Measurements from ENCODE around the gene PSMC3. TPM values are rescaled to one million over a fixed set of nuclear protein-coding genes. Genes with fewer than 3 reads are reported as not detected.

Gene PSMC3
- polyA plus RNA-seq, 10 donors = 106 to 147 (median 120) TPM

- no peak for DNase-seq
These were observed 48.6 kb downstream of the PSMC3 start for GRCh38 chr11:47377571-47378009.

GRCh38 chr11:47376525-47377371 lies 49.5 kb downstream of the PSMC3 start:
- DNase-seq = no peak

GRCh38 chr11:47376107-47376524 lies 50.1 kb downstream of the PSMC3 start:
- DNase-seq = no peak

GRCh38 chr11:47375546-47376085 lies 50.6 kb downstream of the PSMC3 start:
- DNase-seq = no peak

- DNase-seq = no peak
These were observed 51.2 kb downstream of the PSMC3 start for GRCh38 chr11:47375020-47375419.

- no peak for DNase-seq
These were observed 51.6 kb downstream of the PSMC3 start for GRCh38 chr11:47374720-47375019.

GRCh38 chr11:47373876-47374719 lies 52.1 kb downstream of the PSMC3 start:
- DNase-seq = peak; percentile 51 to 84 (median 80)

- no peak for DNase-seq
These were observed 53.8 kb downstream of the PSMC3 start for GRCh38 chr11:47372422-47372821.

- DNase-seq = no peak
These were observed 56.6 kb downstream of the PSMC3 start for GRCh38 chr11:47369676-47370075.

Other genes with a start within 250 kb of the PSMC3 start
- gene ARFGAP2, start 249.6 kb downstream of the PSMC3 start, polyA plus RNA-seq (ENCODE audit: insufficient read length in 10 of 10) = 10 to 100 TPM; 54.1 to 88.7 (median 65.4) TPM
- gene PACSIN3, start 240.0 kb downstream of the PSMC3 start, polyA plus RNA-seq (ENCODE audit: insufficient read length in 10 of 10) = 100 to 1,000 TPM; 108 to 215 (median 190) TPM
- 10 to 100 TPM; 10.8 to 16.7 (median 12.4) TPM for gene DDB2, start 211.5 kb downstream of the PSMC3 start, polyA plus RNA-seq (ENCODE audit: insufficient read length in 10 of 10)
- 10 to 100 TPM; 17.0 to 30.9 (median 24.6) TPM for gene ACP2, start 177.6 kb downstream of the PSMC3 start, polyA plus RNA-seq (ENCODE audit: insufficient read length in 10 of 10)
- gene NR1H3, start 168.4 kb downstream of the PSMC3 start, polyA plus RNA-seq (ENCODE audit: insufficient read length in 10 of 10) = 10 to 100 TPM; 12.6 to 21.7 (median 15.0) TPM
- gene MADD, start 156.3 kb downstream of the PSMC3 start, polyA plus RNA-seq (ENCODE audit: insufficient read length in 10 of 10) = 10 to 100 TPM; 23.9 to 33.1 (median 29.8) TPM
- gene MYBPC3, start 73.7 kb downstream of the PSMC3 start, polyA plus RNA-seq (ENCODE audit: insufficient read length in 10 of 10) = 1 to 10 TPM in 2 of 10 donors, under 1 TPM in 8; 0.05 to 1.3 (median 0.29) TPM
- 1 to 10 TPM; 4.4 to 8.0 (median 5.4) TPM for gene SPI1, start 47.9 kb downstream of the PSMC3 start, polyA plus RNA-seq (ENCODE audit: insufficient read length in 10 of 10)
- gene SLC39A13, start 17.8 kb downstream of the PSMC3 start, polyA plus RNA-seq (ENCODE audit: insufficient read length in 10 of 10) = 10 to 100 TPM; 27.0 to 48.6 (median 35.3) TPM
- gene RAPSN, start 22.7 kb upstream of the PSMC3 start, polyA plus RNA-seq (ENCODE audit: insufficient read length in 10 of 10) = 100 to 1,000 TPM in 1 of 10 donors, 10 to 100 TPM in 9; 60.8 to 101 (median 78.6) TPM
- gene CELF1, start 126.7 kb upstream of the PSMC3 start, polyA plus RNA-seq (ENCODE audit: insufficient read length in 10 of 10) = 10 to 100 TPM; 46.6 to 93.3 (median 69.1) TPM
- gene PTPMT1, start 139.2 kb upstream of the PSMC3 start, polyA plus RNA-seq (ENCODE audit: insufficient read length in 10 of 10) = 10 to 100 TPM; 20.4 to 35.8 (median 26.0) TPM
- gene KBTBD4, start 152.5 kb upstream of the PSMC3 start, polyA plus RNA-seq (ENCODE audit: insufficient read length in 10 of 10) = 10 to 100 TPM; 11.2 to 14.5 (median 13.4) TPM
- gene NDUFS3, start 152.6 kb upstream of the PSMC3 start, polyA plus RNA-seq (ENCODE audit: insufficient read length in 10 of 10) = 10 to 100 TPM; 88.1 to 95.3 (median 90.8) TPM
- gene FAM180B, start 160.2 kb upstream of the PSMC3 start, polyA plus RNA-seq (ENCODE audit: insufficient read length in 10 of 10) = 1 to 10 TPM; 1.2 to 4.1 (median 2.7) TPM
- 10 to 100 TPM in 2 of 10 donors, 1 to 10 TPM in 8; 4.3 to 13.2 (median 7.7) TPM for gene C1QTNF4, start 168.0 kb upstream of the PSMC3 start, polyA plus RNA-seq (ENCODE audit: insufficient read length in 10 of 10)
- 10 to 100 TPM; 70.3 to 83.1 (median 76.6) TPM for gene MTCH2, start 216.1 kb upstream of the PSMC3 start, polyA plus RNA-seq (ENCODE audit: insufficient read length in 10 of 10)

All from muscle of back (tissue), 11 donors.